ACC112 (cell line): ENCODE measurements around the gene CDH16.

Source experiments
- H2AFZ ChIP-seq: fragments of 200-600 bp; sonication (generic); one replicate; pipeline ENCODE4 v1.6.0; 2017; ENCODE audit warnings: antibody characterized with exemption, low read length; ENCODE audit not compliant: unreplicated experiment
- H3K27ac ChIP-seq: fragments of 200-600 bp; sonication (generic); 2 replicates; pipeline ENCODE4 v1.5.1; 2014; ENCODE audit warnings: low read depth, mild to moderate bottlenecking, antibody characterized with exemption, low read length, moderate library complexity
- H3K27me3 ChIP-seq: fragments of 200-600 bp; sonication (generic); 2 replicates; pipeline ENCODE4 v1.6.1; 2014; ENCODE audit warnings: mild to moderate bottlenecking, antibody characterized with exemption, low read length, moderate library complexity, mixed read lengths; ENCODE audit not compliant: insufficient read depth
- H3K36me3 ChIP-seq: fragments of 200-600 bp; sonication (generic); 2 replicates; pipeline ENCODE4 v1.6.1; 2016; ENCODE audit warnings: mild to moderate bottlenecking, antibody characterized with exemption, low read length, moderate library complexity, mixed read lengths; ENCODE audit not compliant: insufficient read depth
- H3K4me1 ChIP-seq: fragments of 200-600 bp; sonication (generic); one replicate; pipeline ENCODE4 v1.6.1; 2016; ENCODE audit warnings: low read length, mixed read lengths; ENCODE audit not compliant: insufficient read depth, unreplicated experiment, control insufficient read depth
- H3K4me3 ChIP-seq: fragments of 200-600 bp; sonication (generic); 2 replicates; pipeline ENCODE4 v1.5.1; 2014; ENCODE audit warnings: mild to moderate bottlenecking, low read depth, low read length
- H3K79me2 ChIP-seq: fragments of 200-600 bp; sonication (generic); one replicate; pipeline ENCODE4 v1.6.0; 2016; ENCODE audit warnings: low read length; ENCODE audit not compliant: control insufficient read depth, unreplicated experiment, insufficient read depth

CDH16 gene

GRCh38 chr16:66927918-66928649, 9.4 kb upstream of the CDH16 start:
- H3K79me2 ChIP-seq, result no peaks in the 10 kb centered on the region
- H3K36me3 ChIP-seq, result no peaks in the 10 kb centered on the region
- peaks cover 14% of the 10 kb centered on the region for H3K27me3 ChIP-seq
- peak overlapping the region; percentile 61 for H3K27ac ChIP-seq
- H3K4me1 ChIP-seq, result peaks cover 42% of the 10 kb centered on the region
- H3K4me3 ChIP-seq, result no peak overlapping the region
- no peak overlapping the region for H2AFZ ChIP-seq

GRCh38 chr16:66926961-66927436, 8.3 kb upstream of the CDH16 start:
- no peaks in the 10 kb centered on the region for H3K36me3 ChIP-seq
- H3K79me2 ChIP-seq, result no peaks in the 10 kb centered on the region
- H3K27ac ChIP-seq, result peak overlapping the region; percentile 66
- H3K27me3 ChIP-seq, result peaks cover 14% of the 10 kb centered on the region
- peaks cover 47% of the 10 kb centered on the region for H3K4me1 ChIP-seq
- no peak overlapping the region for H3K4me3 ChIP-seq
- no peak overlapping the region for H2AFZ ChIP-seq

GRCh38 chr16:66926171-66926947, 7.7 kb upstream of the CDH16 start:
- H2AFZ ChIP-seq, result no peak overlapping the region
- H3K27ac ChIP-seq, result peak overlapping the region; percentile 66
- peaks cover 47% of the 10 kb centered on the region for H3K4me1 ChIP-seq
- no peaks in the 10 kb centered on the region for H3K36me3 ChIP-seq
- H3K4me3 ChIP-seq, result no peak overlapping the region
- H3K79me2 ChIP-seq, result no peaks in the 10 kb centered on the region
- H3K27me3 ChIP-seq, result peaks cover 14% of the 10 kb centered on the region

- H3K27ac ChIP-seq, result peak within 1 kb of the TSS; percentile 66; the same call in 1 of the 2 replicates
- H3K4me1 ChIP-seq, result peaks cover 47% of the 10 kb centered on the region
- H3K79me2 ChIP-seq, result no peaks in the 10 kb centered on the region
- peak within 1 kb of the TSS; percentile 37 for H2AFZ ChIP-seq
- H3K36me3 ChIP-seq, result no peaks in the 10 kb centered on the region
- H3K4me3 ChIP-seq, result peak within 1 kb of the TSS; percentile 55
- H3K27me3 ChIP-seq, result peaks cover 19% of the 10 kb centered on the region
Observed at GRCh38 chr16:66925322-66925840, 6.7 kb upstream of the CDH16 start, which contains the start of gene RRAD. TSS of gene RRAD (minus strand) at chr16:66925535. CDS start at chr16:66925179, 356 bp downstream.

GRCh38 chr16:66924527-66925321, 6.0 kb upstream of the CDH16 start:
- Histone ChIP-seq H3K27me3 (peaks cover 25% of the 10 kb centered on the region), H2AFZ (peak overlapping the region; percentile 37), H3K79me2 (no peaks in the 10 kb centered on the region), H3K27ac (no peak overlapping the region), H3K4me3 (peak overlapping the region; percentile 55), H3K4me1 (peaks cover 47% of the 10 kb centered on the region), H3K36me3 (no peaks in the 10 kb centered on the region)

- Histone ChIP-seq H3K4me3 (no peak overlapping the region), H3K36me3 (no peaks in the 10 kb centered on the region), H3K27me3 (peaks cover 29% of the 10 kb centered on the region), H3K27ac (no peak overlapping the region), H2AFZ (no peak overlapping the region), H3K79me2 (no peaks in the 10 kb centered on the region), H3K4me1 (peaks cover 47% of the 10 kb centered on the region)
Observed at GRCh38 chr16:66923866-66924265, 5.2 kb upstream of the CDH16 start.

- H2AFZ ChIP-seq, result no peak overlapping the region
- H3K4me3 ChIP-seq, result no peak overlapping the region
- peaks cover 42% of the 10 kb centered on the region for H3K4me1 ChIP-seq
- no peaks in the 10 kb centered on the region for H3K79me2 ChIP-seq
- no peak overlapping the region for H3K27ac ChIP-seq
- H3K27me3 ChIP-seq, result peaks cover 29% of the 10 kb centered on the region
- no peaks in the 10 kb centered on the region for H3K36me3 ChIP-seq
Observed at GRCh38 chr16:66923247-66923731, 4.6 kb upstream of the CDH16 start.

- Histone ChIP-seq H3K4me1 (peaks cover 30% of the 10 kb centered on the region), H3K36me3 (no peaks in the 10 kb centered on the region), H3K27ac (no peak overlapping the region), H2AFZ (no peak overlapping the region), H3K27me3 (peaks cover 29% of the 10 kb centered on the region), H3K79me2 (no peaks in the 10 kb centered on the region), H3K4me3 (no peak overlapping the region)
Observed at GRCh38 chr16:66921729-66922450, 3.2 kb upstream of the CDH16 start.

GRCh38 chr16:66920924-66921680, 2.4 kb upstream of the CDH16 start:
- H3K79me2 ChIP-seq, result no peaks in the 10 kb centered on the region
- H3K4me3 ChIP-seq, result no peak overlapping the region
- H3K36me3 ChIP-seq, result no peaks in the 10 kb centered on the region
- H3K27me3 ChIP-seq, result peaks cover 29% of the 10 kb centered on the region
- peaks cover 22% of the 10 kb centered on the region for H3K4me1 ChIP-seq
- H3K27ac ChIP-seq, result no peak overlapping the region
- H2AFZ ChIP-seq, result no peak overlapping the region
